Body of pancreas (tissue), 4 donors: ENCODE data around the gene CBR1. TPM values are rescaled to one million over a fixed set of nuclear protein-coding genes. Genes with fewer than 3 reads are reported as not detected.

Source experiments
- ATAC-seq: fragments of 150-250 bp; one replicate; pipeline ENCODE4 v1.9.1; 2016
- DNase-seq, 4 donors: peaks; one replicate each; pipeline ENCODE4 v3.0.0-alpha.2; 2019
- H3K27ac ChIP-seq, 4 donors: fragments of 200-600 bp; sonication (generic); 1 replicate in 3 of 4; 2 replicates in 1 of 4; pipeline versions ENCODE4 v1.5.1 to v1.6.1; 2016 to 2019; ENCODE audit warnings: mild to moderate bottlenecking in 1 of 4, mixed read lengths in 1 of 4, moderate library complexity in 1 of 4
- H3K27me3 ChIP-seq, 2 donors: fragments of 200-600 bp; sonication (generic); one replicate each; pipeline ENCODE4 v1.6.0; 2016; ENCODE audit warnings: mild to moderate bottlenecking in 1 of 2
- H3K36me3 ChIP-seq, 2 donors: fragments of 200-600 bp; sonication (generic); replicated peaks in 1 of 2; 2 replicates each; pipeline ENCODE4 v1.5.1; 2016; ENCODE audit warnings: low read depth in 2 of 2; ENCODE audit not compliant: insufficient read depth in 1 of 2
- H3K4me1 ChIP-seq: fragments of 200-600 bp; sonication (generic); one replicate; pipeline ENCODE4 v1.6.0; 2016
- H3K4me3 ChIP-seq, 2 donors: fragments of 200-600 bp; sonication (generic); 1 replicate in 1 of 2; 2 replicates in 1 of 2; pipeline ENCODE4 v1.5.1; 2016 to 2019
- H3K9me3 ChIP-seq, 3 donors: fragments of 200-600 bp; sonication (generic); 1 replicate in 2 of 3; 2 replicates in 1 of 3; pipeline ENCODE4 v1.5.1; 2016
- POLR2A ChIP-seq, 3 donors: fragments of 450-650 bp; IDR thresholded peaks; one replicate each; pipeline ENCODE4 v1.6.1; 2016; ENCODE audit warnings: antibody characterized with exemption in 3 of 3, mild to moderate bottlenecking in 2 of 3
- WGBS, 2 donors: methylation state at CpG; one replicate each; pipeline ENCODE4 v1.1.5; 2017; 5-methylcytosine and 5-hydroxymethylcytosine counted together
- intact Hi-C: fragments of 100-400 bp; cut with DNase I; formaldehyde crosslinking; loops from one replicate; pipeline ENCODE4 v1.15.1; 2023
- total RNA-seq, 2 donors: library from RNA; depleted of rRNA; stranded (reverse); fragments of >200 nt; gene quantifications; one replicate each; pipeline ENCODE4 v1.1.0, GENCODE V29; 2016
- TF ChIP-seq, protein P1 (sequence below), 7 experiments: fragments of 450-650 bp in 4 of 7; fragments of 200-600 bp in 3 of 7; sonication (generic) in 3 of 7; IDR thresholded peaks; one replicate each; pipeline ENCODE4 v1.5.1; 2016 to 2019; ENCODE audit warnings: antibody characterized with exemption in 7 of 7

The CBR1 gene
- total RNA-seq, 2 donors from 2014 or later = 78.8 to 80.7 TPM

DNA sequence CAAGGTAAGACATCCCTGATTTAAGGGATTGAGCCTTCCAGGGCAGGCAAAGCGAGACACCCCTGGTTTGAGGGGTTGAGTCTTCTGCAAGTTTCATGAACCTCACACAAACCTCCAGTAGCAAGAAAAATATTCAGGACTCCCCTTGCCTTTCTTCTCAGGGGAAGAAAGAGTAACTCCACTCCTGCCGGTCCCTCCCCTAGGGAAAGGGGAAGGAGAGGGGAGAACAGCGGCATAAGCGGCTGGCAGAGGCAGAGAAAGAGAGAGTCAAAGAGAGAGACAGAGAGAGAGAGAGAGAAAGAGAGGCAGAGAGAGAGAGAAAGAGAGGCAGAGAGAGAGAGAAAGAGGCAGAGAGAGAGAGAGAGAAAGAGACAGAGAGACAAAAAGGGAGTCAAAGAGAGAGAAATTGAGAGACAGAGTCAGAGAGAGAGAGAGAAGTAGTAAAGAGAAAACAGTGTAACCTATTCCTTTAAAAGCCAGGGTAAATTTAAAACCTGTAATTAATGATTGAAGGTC is 35.6 kb downstream of the CBR1 start:
- WGBS, 2 donors = 69 to 78% methylated on average over 4 of the region's 4 CpGs
- Histone ChIP-seq H3K4me1 (no peaks in the 10 kb centered on the region), H3K4me3 (no peak overlapping the region)

DNA sequence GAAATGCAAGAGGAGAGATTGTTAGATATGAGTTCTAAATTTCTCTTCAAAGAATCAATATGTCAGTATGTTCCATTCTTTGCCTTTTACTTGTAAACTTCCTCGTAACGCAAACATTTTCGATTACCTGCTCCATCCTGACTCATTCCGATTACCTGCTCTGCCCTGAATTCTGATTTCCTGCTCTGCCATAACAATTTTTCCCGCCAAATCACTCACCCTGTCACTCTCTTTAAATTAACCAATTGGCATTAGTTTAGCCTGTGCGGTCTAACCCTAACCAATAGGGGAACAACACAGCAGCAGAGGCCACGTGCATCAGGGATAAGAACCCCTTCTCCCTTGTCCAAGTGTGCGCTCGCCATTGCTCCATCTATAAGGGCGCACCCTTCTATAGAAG is 40.0 kb downstream of the CBR1 start:
- no peaks in the 10 kb centered on the region for H3K27me3 ChIP-seq
- H3K36me3 ChIP-seq = no peaks in the 10 kb centered on the region
- no peak for TF ChIP-seq POLR2A (IDR thresholded peaks at IDR 0.05)
- no peak overlapping the region for H3K27ac ChIP-seq
- H3K4me3 ChIP-seq = no peak overlapping the region
- H3K4me1 ChIP-seq = peaks cover 5% of the 10 kb centered on the region
- 86% methylated on average over 10 of the region's 10 CpGs for WGBS, 2 donors
- intact Hi-C loops = loop anchor here (10.0 kb wide), 1 partner anchor 55 kb away; no protein-coding TSS in a partner anchor
- ATAC-seq (no peak), DNase-seq (no peak)
- no peaks in the 10 kb centered on the region for H3K9me3 ChIP-seq

More for the DNA sequence above, 35.6 kb downstream of the CBR1 start:
- no peak for DNase-seq
- intact Hi-C loops = no loop called here
- H3K27ac ChIP-seq = peak overlapping the region in 1 of 4 donors; percentile 49
- H3K27me3 ChIP-seq = no peaks in the 10 kb centered on the region
- TF ChIP-seq POLR2A (IDR thresholded peaks at IDR 0.05) = no peak
- TF ChIP-seq, protein P1, sequence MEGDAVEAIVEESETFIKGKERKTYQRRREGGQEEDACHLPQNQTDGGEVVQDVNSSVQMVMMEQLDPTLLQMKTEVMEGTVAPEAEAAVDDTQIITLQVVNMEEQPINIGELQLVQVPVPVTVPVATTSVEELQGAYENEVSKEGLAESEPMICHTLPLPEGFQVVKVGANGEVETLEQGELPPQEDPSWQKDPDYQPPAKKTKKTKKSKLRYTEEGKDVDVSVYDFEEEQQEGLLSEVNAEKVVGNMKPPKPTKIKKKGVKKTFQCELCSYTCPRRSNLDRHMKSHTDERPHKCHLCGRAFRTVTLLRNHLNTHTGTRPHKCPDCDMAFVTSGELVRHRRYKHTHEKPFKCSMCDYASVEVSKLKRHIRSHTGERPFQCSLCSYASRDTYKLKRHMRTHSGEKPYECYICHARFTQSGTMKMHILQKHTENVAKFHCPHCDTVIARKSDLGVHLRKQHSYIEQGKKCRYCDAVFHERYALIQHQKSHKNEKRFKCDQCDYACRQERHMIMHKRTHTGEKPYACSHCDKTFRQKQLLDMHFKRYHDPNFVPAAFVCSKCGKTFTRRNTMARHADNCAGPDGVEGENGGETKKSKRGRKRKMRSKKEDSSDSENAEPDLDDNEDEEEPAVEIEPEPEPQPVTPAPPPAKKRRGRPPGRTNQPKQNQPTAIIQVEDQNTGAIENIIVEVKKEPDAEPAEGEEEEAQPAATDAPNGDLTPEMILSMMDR (IDR thresholded peaks at IDR 0.05) = no peak
- ATAC-seq = peak; percentile 24
- H3K9me3 ChIP-seq = no peaks in the 10 kb centered on the region
- H3K36me3 ChIP-seq = no peaks in the 10 kb centered on the region

DNA sequence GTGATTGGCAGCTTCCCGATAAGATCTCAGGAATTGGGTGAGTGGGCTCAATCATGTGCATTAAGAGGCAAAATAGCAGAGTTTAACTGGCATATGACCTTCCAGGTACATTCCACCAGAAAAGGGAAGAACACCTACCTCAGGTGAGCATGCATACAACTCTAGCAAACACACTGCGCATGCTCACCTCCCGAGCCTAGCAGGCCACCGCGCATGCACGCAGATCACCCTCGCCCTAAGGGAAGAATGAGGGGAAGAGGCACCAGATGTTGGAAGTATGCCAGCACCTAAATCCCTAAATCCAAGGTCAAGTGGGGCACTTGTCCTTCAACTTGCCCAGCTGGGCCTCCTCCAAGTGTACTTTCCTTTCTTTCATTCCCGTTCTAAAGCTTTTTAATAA is 41.4 kb downstream of the CBR1 start:
- no peak for TF ChIP-seq POLR2A (IDR thresholded peaks at IDR 0.05)
- Histone ChIP-seq H3K27me3 (no peaks in the 10 kb centered on the region), H3K4me1 (peaks cover 5% of the 10 kb centered on the region), H3K36me3 (no peaks in the 10 kb centered on the region), H3K27ac (no peak overlapping the region), H3K9me3 (no peaks in the 10 kb centered on the region), H3K4me3 (no peak overlapping the region)
- ATAC-seq (no peak), DNase-seq (no peak)
- intact Hi-C loops = loop anchor here (10.0 kb wide), 1 partner anchor 56 kb away; no protein-coding TSS in a partner anchor
- whole genome bisulfite sequencing, 2 donors = 78 to 79% methylated on average over 8 of the region's 8 CpGs

DNA sequence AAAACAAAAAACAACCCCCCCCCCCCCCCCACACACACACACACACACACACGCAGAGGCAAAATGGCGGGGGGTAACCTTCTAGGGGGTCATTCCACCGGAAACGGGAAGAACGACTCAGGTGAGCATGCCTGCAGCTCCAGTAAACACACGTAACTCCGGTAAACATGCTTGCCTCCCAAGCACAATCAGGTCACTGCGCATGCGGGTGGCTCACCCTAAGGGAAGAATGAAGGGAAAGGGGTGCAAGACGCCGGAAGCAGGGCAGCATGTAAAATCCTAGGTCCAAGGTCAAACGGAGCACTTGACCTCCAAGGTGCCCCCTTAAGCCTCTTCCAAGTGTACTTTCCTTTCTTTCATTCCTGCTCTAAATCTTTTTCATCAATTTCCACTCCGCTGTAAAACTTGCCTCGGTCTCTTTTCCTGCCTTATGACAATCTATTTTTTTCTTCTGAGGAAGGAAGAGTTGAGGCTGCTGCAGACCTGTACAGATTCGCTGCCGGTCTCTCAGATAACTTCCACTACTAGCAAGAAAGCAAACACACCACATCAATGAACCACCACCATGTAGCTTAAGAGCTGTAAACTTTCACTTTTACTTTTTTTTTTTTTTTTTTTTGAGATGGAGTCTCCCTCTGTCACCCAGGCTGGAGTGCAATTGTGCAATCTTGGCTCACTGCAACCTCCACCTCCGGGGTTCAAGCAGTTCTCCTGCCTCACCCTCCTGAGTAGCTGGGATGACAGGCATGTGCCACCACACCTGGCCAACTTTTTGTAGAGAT is 44.0 kb downstream of the CBR1 start:
- no peak for TF ChIP-seq POLR2A (IDR thresholded peaks at IDR 0.05)
- TF ChIP-seq, protein P1 (IDR thresholded peaks at IDR 0.05) = no peak
- no peak overlapping the region for H3K27ac ChIP-seq
- 46 to 53% methylated on average over 13 to 17 of the region's 17 CpGs for WGBS, 2 donors
- H3K4me1 ChIP-seq = peaks cover 5% of the 10 kb centered on the region
- ATAC-seq = no peak
- H3K27me3 ChIP-seq = no peaks in the 10 kb centered on the region
- intact Hi-C loops = loop anchor here (10.0 kb wide), 1 partner anchor 59 kb away; no protein-coding TSS in a partner anchor
- no peaks in the 10 kb centered on the region for H3K9me3 ChIP-seq
- peak in 2 of 4 donors; percentile 30 to 49 for DNase-seq
- no peaks in the 10 kb centered on the region for H3K36me3 ChIP-seq
- H3K4me3 ChIP-seq = no peak overlapping the region

DNA sequence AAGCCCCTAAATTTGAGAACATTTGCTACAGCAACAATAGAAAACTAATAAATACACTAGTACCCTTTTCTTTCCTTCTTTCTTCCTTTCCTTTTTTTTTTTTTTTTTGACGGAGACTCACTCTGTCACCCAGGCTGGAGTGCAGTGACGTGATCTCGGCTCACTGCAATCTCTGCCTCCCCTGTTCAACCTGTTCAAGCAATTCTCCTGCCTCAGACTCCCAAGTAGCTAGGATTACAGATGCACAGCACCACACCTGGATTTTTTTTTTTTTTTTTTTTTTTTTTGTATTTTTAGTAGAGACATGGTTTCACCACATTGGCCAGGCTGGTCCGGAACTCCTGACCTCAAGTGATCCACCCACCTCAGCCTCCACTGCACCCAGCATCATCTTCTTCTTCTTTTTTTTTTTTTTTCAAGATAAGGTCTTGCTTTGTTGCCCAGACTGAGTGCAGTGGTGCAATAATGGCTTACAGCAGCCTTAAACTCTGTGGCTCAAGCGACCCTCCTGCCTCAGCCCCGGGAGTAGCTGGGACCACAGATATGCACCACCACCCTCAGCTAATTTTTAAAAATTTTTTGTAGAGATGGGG is 45.4 kb downstream of the CBR1 start:
- Histone ChIP-seq H3K36me3 (no peaks in the 10 kb centered on the region), H3K27me3 (no peaks in the 10 kb centered on the region), H3K4me1 (peaks cover 5% of the 10 kb centered on the region), H3K4me3 (no peak overlapping the region), H3K27ac (no peak overlapping the region), H3K9me3 (no peaks in the 10 kb centered on the region)
- ATAC-seq (no peak), DNase-seq (no peak)
- 80 to 90% methylated on average over 6 of the region's 6 CpGs for WGBS, 2 donors
- intact Hi-C loops = loop anchor here (10.0 kb wide), 1 partner anchor 60 kb away; no protein-coding TSS in a partner anchor
- TF ChIP-seq, protein P1 (IDR thresholded peaks at IDR 0.05) = no peak
- TF ChIP-seq POLR2A (IDR thresholded peaks at IDR 0.05) = no peak
